BLaER1 (cell line): Measurements from ENCODE around the gene DEPDC1B.

Source experiments
- H3K27ac ChIP-seq: shearing (Covaris generic); formaldehyde crosslinking; 2 replicates; pipeline ENCODE4 v1.8.1; 2022
- H3K27me3 ChIP-seq: shearing (Covaris generic); formaldehyde crosslinking; 2 replicates; pipeline ENCODE4 v1.8.1; 2022
- H3K36me3 ChIP-seq: shearing (Covaris generic); formaldehyde crosslinking; 2 replicates; pipeline ENCODE4 v1.8.1; 2022
- H3K4me1 ChIP-seq: shearing (Covaris generic); formaldehyde crosslinking; 2 replicates; pipeline ENCODE4 v1.8.1; 2022
- H3K4me2 ChIP-seq: shearing (Covaris generic); formaldehyde crosslinking; 2 replicates; pipeline ENCODE4 v1.8.1; 2022
- H3K4me3 ChIP-seq: shearing (Covaris generic); formaldehyde crosslinking; 2 replicates; pipeline ENCODE4 v1.8.1; 2022
- H3K9ac ChIP-seq: shearing (Covaris generic); formaldehyde crosslinking; 2 replicates; pipeline ENCODE4 v1.8.1; 2022
- H3K9me3 ChIP-seq: shearing (Covaris generic); formaldehyde crosslinking; 2 replicates; pipeline ENCODE4 v1.8.1; 2022
- H4K20me1 ChIP-seq: shearing (Covaris generic); formaldehyde crosslinking; 2 replicates; pipeline ENCODE4 v1.8.1; 2022
- Cebpa-rat ChIP-seq: shearing (Covaris generic); IDR thresholded peaks from 2 replicates; pipeline ENCODE4 v1.8.1; 2022

DEPDC1B gene

GRCh38 chr5:60651872-60652620 lies 47.9 kb downstream of the DEPDC1B start:
- Histone ChIP-seq H3K4me1 (no peaks in the 10 kb centered on the region), H4K20me1 (no peaks in the 10 kb centered on the region), H3K4me2 (no peak overlapping the region), H3K9me3 (peaks cover 22% of the 10 kb centered on the region), H3K9ac (no peak overlapping the region), H3K27ac (no peak overlapping the region), H3K36me3 (peaks cover 14% of the 10 kb centered on the region), H3K4me3 (no peak overlapping the region), H3K27me3 (no peaks in the 10 kb centered on the region)
- TF ChIP-seq Cebpa-rat = no peak

GRCh38 chr5:60649288-60649917 lies 50.6 kb downstream of the DEPDC1B start:
- H3K27ac ChIP-seq = no peak overlapping the region
- H4K20me1 ChIP-seq = no peaks in the 10 kb centered on the region
- H3K4me3 ChIP-seq = no peak overlapping the region
- H3K4me1 ChIP-seq = no peaks in the 10 kb centered on the region
- no peak overlapping the region for H3K9ac ChIP-seq
- H3K9me3 ChIP-seq = no peaks in the 10 kb centered on the region
- H3K27me3 ChIP-seq = no peaks in the 10 kb centered on the region
- H3K4me2 ChIP-seq = no peak overlapping the region
- no peak for TF ChIP-seq Cebpa-rat
- peaks cover 22% of the 10 kb centered on the region for H3K36me3 ChIP-seq

GRCh38 chr5:60648175-60648574 lies 51.8 kb downstream of the DEPDC1B start:
- no peak overlapping the region for H3K4me3 ChIP-seq
- no peaks in the 10 kb centered on the region for H3K4me1 ChIP-seq
- H3K36me3 ChIP-seq = peaks cover 34% of the 10 kb centered on the region
- H4K20me1 ChIP-seq = no peaks in the 10 kb centered on the region
- no peaks in the 10 kb centered on the region for H3K27me3 ChIP-seq
- no peak overlapping the region for H3K4me2 ChIP-seq
- no peak overlapping the region for H3K9ac ChIP-seq
- TF ChIP-seq Cebpa-rat = no peak
- H3K27ac ChIP-seq = no peak overlapping the region
- no peaks in the 10 kb centered on the region for H3K9me3 ChIP-seq

GRCh38 chr5:60640901-60641300 lies 59.1 kb downstream of the DEPDC1B start:
- Histone ChIP-seq H4K20me1 (no peaks in the 10 kb centered on the region), H3K9ac (no peak overlapping the region), H3K4me3 (no peak overlapping the region), H3K9me3 (peaks cover 13% of the 10 kb centered on the region), H3K4me1 (no peaks in the 10 kb centered on the region), H3K4me2 (no peak overlapping the region), H3K36me3 (peaks cover 89% of the 10 kb centered on the region), H3K27me3 (no peaks in the 10 kb centered on the region), H3K27ac (no peak overlapping the region)
- no peak for TF ChIP-seq Cebpa-rat

- H4K20me1 ChIP-seq = no peaks in the 10 kb centered on the region
- no peaks in the 10 kb centered on the region for H3K27me3 ChIP-seq
- peaks cover 14% of the 10 kb centered on the region for H3K9me3 ChIP-seq
- no peak overlapping the region for H3K9ac ChIP-seq
- H3K27ac ChIP-seq = no peak overlapping the region
- H3K4me1 ChIP-seq = no peaks in the 10 kb centered on the region
- peaks cover 93% of the 10 kb centered on the region for H3K36me3 ChIP-seq
- H3K4me2 ChIP-seq = no peak overlapping the region
- TF ChIP-seq Cebpa-rat = no peak
- no peak overlapping the region for H3K4me3 ChIP-seq
Measured at GRCh38 chr5:60639544-60639943, 60.4 kb downstream of the DEPDC1B start.

- H3K27me3 ChIP-seq = no peaks in the 10 kb centered on the region
- H4K20me1 ChIP-seq = no peaks in the 10 kb centered on the region
- no peak overlapping the region for H3K27ac ChIP-seq
- peaks cover 14% of the 10 kb centered on the region for H3K9me3 ChIP-seq
- H3K36me3 ChIP-seq = peaks cover 92% of the 10 kb centered on the region
- no peak overlapping the region for H3K4me2 ChIP-seq
- no peak overlapping the region for H3K4me3 ChIP-seq
- no peak overlapping the region for H3K9ac ChIP-seq
- TF ChIP-seq Cebpa-rat = no peak
- H3K4me1 ChIP-seq = no peaks in the 10 kb centered on the region
Measured at GRCh38 chr5:60638300-60638699, 61.7 kb downstream of the DEPDC1B start.

GRCh38 chr5:60636644-60637043 lies 63.3 kb downstream of the DEPDC1B start:
- Histone ChIP-seq H3K4me2 (no peak overlapping the region), H3K9ac (no peak overlapping the region), H3K27ac (no peak overlapping the region), H3K27me3 (no peaks in the 10 kb centered on the region), H3K36me3 (peaks cover 95% of the 10 kb centered on the region), H3K4me3 (no peak overlapping the region), H3K9me3 (peaks cover 14% of the 10 kb centered on the region), H4K20me1 (no peaks in the 10 kb centered on the region), H3K4me1 (no peaks in the 10 kb centered on the region)
- no peak for TF ChIP-seq Cebpa-rat

GRCh38 chr5:60636001-60636400 lies 64.0 kb downstream of the DEPDC1B start:
- H3K27ac ChIP-seq = no peak overlapping the region
- no peak overlapping the region for H3K4me3 ChIP-seq
- TF ChIP-seq Cebpa-rat = no peak
- no peaks in the 10 kb centered on the region for H3K27me3 ChIP-seq
- H3K36me3 ChIP-seq = peaks cover 95% of the 10 kb centered on the region
- no peaks in the 10 kb centered on the region for H4K20me1 ChIP-seq
- no peak overlapping the region for H3K9ac ChIP-seq
- no peaks in the 10 kb centered on the region for H3K4me1 ChIP-seq
- H3K4me2 ChIP-seq = no peak overlapping the region
- peaks cover 14% of the 10 kb centered on the region for H3K9me3 ChIP-seq

GRCh38 chr5:60634051-60634450 lies 65.9 kb downstream of the DEPDC1B start:
- Histone ChIP-seq H3K4me2 (no peak overlapping the region), H3K9ac (no peak overlapping the region), H3K36me3 (peaks cover 95% of the 10 kb centered on the region), H3K4me3 (no peak overlapping the region), H4K20me1 (no peaks in the 10 kb centered on the region), H3K27me3 (no peaks in the 10 kb centered on the region), H3K4me1 (no peaks in the 10 kb centered on the region), H3K27ac (no peak overlapping the region), H3K9me3 (peaks cover 14% of the 10 kb centered on the region)
- TF ChIP-seq Cebpa-rat = no peak

- H3K9me3 ChIP-seq = peaks cover 14% of the 10 kb centered on the region
- H4K20me1 ChIP-seq = no peaks in the 10 kb centered on the region
- no peaks in the 10 kb centered on the region for H3K27me3 ChIP-seq
- H3K4me3 ChIP-seq = no peak overlapping the region
- peaks cover 6% of the 10 kb centered on the region for H3K4me1 ChIP-seq
- no peak overlapping the region for H3K27ac ChIP-seq
- peaks cover 94% of the 10 kb centered on the region for H3K36me3 ChIP-seq
- no peak overlapping the region for H3K4me2 ChIP-seq
- no peak overlapping the region for H3K9ac ChIP-seq
- TF ChIP-seq Cebpa-rat = no peak
Measured at GRCh38 chr5:60633341-60633740, 66.6 kb downstream of the DEPDC1B start.
